ENCODE data around the gene JAG1.

JAG1 gene

DNA sequence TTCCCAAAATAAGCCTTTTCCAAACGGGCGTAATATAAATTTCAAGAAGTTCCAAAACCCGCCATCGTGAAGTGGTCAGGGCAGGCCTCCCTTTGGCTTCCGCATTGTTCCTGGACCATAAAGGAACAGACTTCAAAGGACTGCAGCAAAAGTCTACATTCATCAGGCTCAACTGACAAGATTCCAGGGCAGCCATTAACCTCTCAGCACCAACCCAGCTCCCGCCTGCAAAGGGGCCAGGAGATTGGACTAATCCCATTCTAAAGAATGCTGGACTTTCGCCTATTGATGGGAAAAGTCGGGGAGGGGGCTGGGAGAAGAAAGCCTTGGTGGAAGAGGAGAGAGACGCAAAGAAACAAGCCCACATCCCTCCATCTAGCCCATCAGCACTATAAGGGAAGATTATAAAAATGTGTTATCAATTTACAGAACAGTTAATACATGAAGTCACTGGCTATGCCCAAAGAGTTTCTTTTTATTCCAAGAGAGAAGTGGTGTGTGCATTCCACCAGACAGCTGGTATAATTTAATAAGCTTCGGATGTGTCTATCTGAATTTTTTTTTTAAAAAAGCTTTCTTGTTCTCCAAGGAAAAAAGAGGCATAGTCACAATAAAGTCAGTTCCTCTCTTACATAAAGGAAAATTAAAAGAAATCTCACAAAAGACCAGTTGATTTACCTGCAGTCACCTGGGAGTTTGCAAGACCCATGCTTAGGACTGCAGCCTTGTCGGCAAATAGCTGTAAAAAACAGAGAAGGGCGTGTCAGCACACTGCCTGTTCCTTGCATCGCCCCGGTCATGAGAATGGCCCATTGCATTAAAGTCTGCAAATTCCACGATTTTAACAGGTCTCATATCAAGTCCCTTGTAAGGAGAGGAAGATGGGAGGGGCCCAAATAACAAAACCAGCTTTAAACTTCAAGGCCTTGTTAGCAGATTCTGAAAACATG, 17.8 kb downstream of the JAG1 start:
- DNase-seq: no peak
- no peaks in the 10 kb centered on the region for H3K36me3 Mint-ChIP-seq (ENCODE audit: low read depth)
- H3K4me3 Mint-ChIP-seq: no peak overlapping the region
- H3K9me3 Mint-ChIP-seq: no peaks in the 10 kb centered on the region
- no peak overlapping the region for H3K27ac Mint-ChIP-seq
- peaks cover 60% of the 10 kb centered on the region for H3K27me3 Mint-ChIP-seq
- H3K4me1 Mint-ChIP-seq (ENCODE audit: low read depth): no peaks in the 10 kb centered on the region

- Mint-ChIP-seq H3K36me3 (ENCODE audit: low read depth) (no peaks in the 10 kb centered on the region), H3K27me3 (peaks cover 60% of the 10 kb centered on the region), H3K4me3 (no peak overlapping the region), H3K4me1 (ENCODE audit: low read depth) (no peaks in the 10 kb centered on the region), H3K27ac (no peak overlapping the region), H3K9me3 (no peaks in the 10 kb centered on the region)
- DNase-seq: no peak
Measured at GRCh38 chr20:10654630-10655029, 19.2 kb downstream of the JAG1 start.

- no peaks in the 10 kb centered on the region for H3K4me1 Mint-ChIP-seq (ENCODE audit: low read depth)
Measured at GRCh38 chr20:10654250-10654610, 19.6 kb downstream of the JAG1 start.

GRCh38 chr20:10653599-10654249, 20.1 kb downstream of the JAG1 start:
- peaks cover 64% of the 10 kb centered on the region for H3K27me3 Mint-ChIP-seq
- no peaks in the 10 kb centered on the region for H3K4me1 Mint-ChIP-seq (ENCODE audit: low read depth)
- no peak for DNase-seq
- H3K27ac Mint-ChIP-seq: no peak overlapping the region
- H3K36me3 Mint-ChIP-seq (ENCODE audit: low read depth): no peaks in the 10 kb centered on the region
- H3K4me3 Mint-ChIP-seq: no peak overlapping the region
- no peaks in the 10 kb centered on the region for H3K9me3 Mint-ChIP-seq

More at GRCh38 chr20:10654250-10654610, 19.6 kb downstream of the JAG1 start:
- H3K27ac Mint-ChIP-seq: no peak overlapping the region
- no peak overlapping the region for H3K4me3 Mint-ChIP-seq
- peaks cover 62% of the 10 kb centered on the region for H3K27me3 Mint-ChIP-seq
- no peak for DNase-seq
- no peaks in the 10 kb centered on the region for H3K9me3 Mint-ChIP-seq
- no peaks in the 10 kb centered on the region for H3K36me3 Mint-ChIP-seq (ENCODE audit: low read depth)

- Mint-ChIP-seq H3K27ac (no peak overlapping the region), H3K36me3 (ENCODE audit: low read depth) (no peaks in the 10 kb centered on the region), H3K4me3 (no peak overlapping the region), H3K9me3 (no peaks in the 10 kb centered on the region), H3K4me1 (ENCODE audit: low read depth) (no peaks in the 10 kb centered on the region), H3K27me3 (peaks cover 67% of the 10 kb centered on the region)
- DNase-seq: no peak
Measured at GRCh38 chr20:10652660-10653261, 21.0 kb downstream of the JAG1 start.

GRCh38 chr20:10652185-10652584, 21.6 kb downstream of the JAG1 start:
- Mint-ChIP-seq H3K36me3 (ENCODE audit: low read depth) (no peaks in the 10 kb centered on the region), H3K4me1 (ENCODE audit: low read depth) (no peaks in the 10 kb centered on the region), H3K27me3 (peaks cover 68% of the 10 kb centered on the region)

GRCh38 chr20:10651227-10651990, 22.4 kb downstream of the JAG1 start:
- H3K36me3 Mint-ChIP-seq (ENCODE audit: low read depth): no peaks in the 10 kb centered on the region
- no peaks in the 10 kb centered on the region for H3K9me3 Mint-ChIP-seq
- H3K4me3 Mint-ChIP-seq: no peak overlapping the region
- no peak for DNase-seq
- no peak overlapping the region for H3K27ac Mint-ChIP-seq
- H3K4me1 Mint-ChIP-seq (ENCODE audit: low read depth): no peaks in the 10 kb centered on the region
- H3K27me3 Mint-ChIP-seq: peaks cover 68% of the 10 kb centered on the region

More at GRCh38 chr20:10652185-10652584, 21.6 kb downstream of the JAG1 start:
- Mint-ChIP-seq H3K27ac (no peak overlapping the region), H3K4me3 (no peak overlapping the region), H3K9me3 (no peaks in the 10 kb centered on the region)
- DNase-seq: no peak

- Mint-ChIP-seq H3K27ac (no peak overlapping the region), H3K4me1 (ENCODE audit: low read depth) (no peaks in the 10 kb centered on the region), H3K27me3 (peaks cover 62% of the 10 kb centered on the region), H3K4me3 (no peak overlapping the region), H3K36me3 (ENCODE audit: low read depth) (no peaks in the 10 kb centered on the region), H3K9me3 (no peaks in the 10 kb centered on the region)
- DNase-seq: no peak
Measured at GRCh38 chr20:10649797-10650160, 24.0 kb downstream of the JAG1 start.

DNA sequence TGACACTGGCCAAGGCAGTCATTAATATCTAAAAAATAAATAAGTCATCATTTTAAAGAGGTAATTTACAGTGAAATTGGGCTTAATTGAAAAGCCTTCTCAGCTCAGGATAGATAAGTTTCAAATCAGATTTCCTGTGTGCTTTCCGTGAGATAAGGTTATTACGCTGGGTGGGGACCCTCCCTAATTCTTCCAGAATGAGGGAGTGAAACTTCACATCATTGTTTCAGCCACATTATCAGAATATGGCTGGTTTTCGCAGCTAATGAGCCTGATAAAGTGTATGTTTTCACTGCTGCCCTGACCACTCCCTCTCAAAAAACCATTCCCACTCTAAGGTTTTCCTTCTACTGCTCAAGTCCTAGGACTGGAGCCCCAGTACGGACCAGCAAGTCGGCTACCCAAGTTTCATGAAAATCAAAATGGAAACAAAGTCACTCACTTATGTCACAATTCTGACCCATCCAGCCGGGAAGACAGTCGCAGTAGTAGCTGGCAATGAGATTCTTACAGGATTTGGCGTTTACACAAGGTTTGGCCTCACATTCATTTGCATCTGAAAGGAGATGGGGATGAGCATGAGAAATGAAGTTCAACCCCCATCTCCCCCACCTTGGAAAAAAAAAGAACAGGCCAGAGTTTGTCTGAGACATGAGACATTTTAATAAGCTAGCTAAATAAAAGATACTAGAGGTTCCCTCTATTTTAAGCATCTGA, 24.6 kb downstream of the JAG1 start:
- DNase-seq: no peak
- Mint-ChIP-seq H3K27ac (no peak overlapping the region), H3K27me3 (peaks cover 57% of the 10 kb centered on the region), H3K36me3 (ENCODE audit: low read depth) (no peaks in the 10 kb centered on the region), H3K4me3 (no peak overlapping the region), H3K9me3 (no peaks in the 10 kb centered on the region), H3K4me1 (ENCODE audit: low read depth) (no peaks in the 10 kb centered on the region)

- Mint-ChIP-seq H3K27ac (no peak overlapping the region), H3K36me3 (ENCODE audit: low read depth) (no peaks in the 10 kb centered on the region), H3K27me3 (peaks cover 51% of the 10 kb centered on the region), H3K4me3 (no peak overlapping the region), H3K9me3 (no peaks in the 10 kb centered on the region), H3K4me1 (ENCODE audit: low read depth) (no peaks in the 10 kb centered on the region)
- DNase-seq: no peak
Measured at GRCh38 chr20:10648651-10649050, 25.1 kb downstream of the JAG1 start.

DNA sequence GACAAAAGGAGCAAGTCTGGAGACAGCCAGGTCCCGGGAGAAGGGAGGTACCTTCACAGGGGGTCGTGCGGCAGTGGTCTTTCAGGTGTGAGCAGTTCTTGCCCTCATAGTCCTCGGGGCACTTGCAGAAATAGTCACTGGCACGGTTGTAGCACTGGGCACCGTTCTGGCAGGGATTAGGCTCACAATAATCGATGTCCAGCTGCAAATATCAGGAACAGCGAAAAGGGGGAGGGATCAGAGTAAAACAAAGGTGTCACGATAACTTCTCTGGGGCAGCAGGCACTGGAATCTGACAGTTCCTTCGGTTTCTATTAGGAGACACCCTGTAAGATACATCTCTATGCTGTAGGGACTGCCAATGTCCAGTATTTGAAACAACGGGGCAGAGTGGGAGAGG, 25.9 kb downstream of the JAG1 start:
- Mint-ChIP-seq H3K36me3 (ENCODE audit: low read depth) (no peaks in the 10 kb centered on the region), H3K4me3 (no peak overlapping the region), H3K9me3 (no peaks in the 10 kb centered on the region), H3K4me1 (ENCODE audit: low read depth) (no peaks in the 10 kb centered on the region), H3K27ac (no peak overlapping the region), H3K27me3 (peaks cover 50% of the 10 kb centered on the region)
- no peak for DNase-seq

- no peaks in the 10 kb centered on the region for H3K9me3 Mint-ChIP-seq
- H3K36me3 Mint-ChIP-seq (ENCODE audit: low read depth): no peaks in the 10 kb centered on the region
- no peak overlapping the region for H3K27ac Mint-ChIP-seq
- DNase-seq: no peak
- no peak overlapping the region for H3K4me3 Mint-ChIP-seq
- no peaks in the 10 kb centered on the region for H3K4me1 Mint-ChIP-seq (ENCODE audit: low read depth)
- H3K27me3 Mint-ChIP-seq: peaks cover 45% of the 10 kb centered on the region
Measured at GRCh38 chr20:10647471-10647870, 26.3 kb downstream of the JAG1 start.

DNA sequence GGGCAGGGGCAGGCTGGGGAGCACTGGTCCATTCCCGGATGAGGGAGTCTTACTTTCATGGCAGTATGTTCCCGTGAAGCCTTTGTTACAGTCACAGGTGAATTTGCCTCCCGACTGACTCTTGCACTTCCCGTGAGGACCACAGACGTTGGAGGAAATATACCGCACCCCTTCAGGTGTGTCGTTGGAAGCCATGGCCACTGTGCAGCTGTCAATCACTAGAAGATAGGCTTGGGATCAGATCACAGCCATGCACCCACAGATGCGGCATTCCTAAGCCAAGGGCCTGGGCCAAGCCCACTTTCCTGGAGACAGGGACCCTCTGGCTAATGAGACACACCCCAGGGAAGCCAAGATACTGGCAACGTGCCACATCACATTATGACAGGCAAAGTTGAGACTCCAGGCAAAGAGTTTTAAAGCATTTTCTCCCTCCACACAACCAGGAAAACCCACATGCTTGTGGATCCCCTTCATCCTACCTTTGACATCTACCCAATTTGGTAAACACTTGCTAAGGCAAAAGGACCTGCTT, 26.8 kb downstream of the JAG1 start:
- Mint-ChIP-seq H3K4me3 (no peak overlapping the region), H3K36me3 (ENCODE audit: low read depth) (no peaks in the 10 kb centered on the region), H3K4me1 (ENCODE audit: low read depth) (no peaks in the 10 kb centered on the region), H3K27me3 (peaks cover 40% of the 10 kb centered on the region), H3K27ac (no peak overlapping the region), H3K9me3 (no peaks in the 10 kb centered on the region)
- DNase-seq: no peak

DNA sequence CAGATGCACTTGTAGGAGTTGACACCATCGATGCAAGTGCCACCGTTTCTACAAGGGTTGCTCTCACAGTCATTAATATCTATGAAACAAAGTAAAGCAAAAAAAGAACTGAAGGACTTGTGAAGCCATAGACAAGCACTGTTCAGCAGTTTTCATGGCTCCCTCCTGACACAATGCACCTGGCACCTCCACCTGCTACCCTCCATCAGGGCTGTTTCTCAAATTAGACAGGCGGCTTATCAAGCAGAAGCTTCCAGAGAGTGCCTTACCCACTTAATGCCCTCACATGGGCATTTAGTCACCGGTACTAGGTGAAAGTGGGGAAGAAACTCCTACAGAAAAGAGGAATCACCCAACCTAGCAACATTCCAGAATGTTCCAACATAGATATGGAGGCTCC, 27.8 kb downstream of the JAG1 start:
- Mint-ChIP-seq H3K27ac (no peak overlapping the region), H3K27me3 (peaks cover 33% of the 10 kb centered on the region), H3K4me3 (no peak overlapping the region), H3K9me3 (no peaks in the 10 kb centered on the region), H3K4me1 (ENCODE audit: low read depth) (no peaks in the 10 kb centered on the region), H3K36me3 (ENCODE audit: low read depth) (no peaks in the 10 kb centered on the region)
- no peak for DNase-seq
